WTC11 (cell line): Measurements from ENCODE around the gene CD226. TPM values are rescaled to one million over a fixed set of nuclear protein-coding genes. Genes with fewer than 3 reads are reported as not detected.

Experiments used
- ATAC-seq: fragments of 200-7000 bp; cut with Tn5 transposase; 2 replicates; pipeline ENCODE4 v1.10.0; 2021; ENCODE audit warnings: mild to moderate bottlenecking, moderate library complexity
- CTCF ChIA-PET: fragments of 300-600 bp; sonication (Branson Sonifier 250); formaldehyde crosslinking; loops from one replicate; lab custom pipeline; 2021; ENCODE audit warnings: antibody characterized with exemption; lab: Charles Lee
- POLR2A ChIA-PET: fragments of 350-600 bp; sonication (Branson Sonifier 250); formaldehyde crosslinking; loops from one replicate; lab custom pipeline; 2021; ENCODE audit warnings: antibody characterized with exemption; lab: Charles Lee
- DNase-seq: peaks from one replicate; pipeline ENCODE4 v3.0.0; 2021; ENCODE audit warnings: low spot score
- H3K27ac Mint-ChIP-seq: 2 replicates; pipeline ENCODE4 v1.8.0; 2021; ENCODE audit warnings: mixed read lengths
- H3K27me3 Mint-ChIP-seq: 2 replicates; pipeline ENCODE4 v1.8.0; 2021; ENCODE audit warnings: low read depth, mild to moderate bottlenecking, moderate library complexity, mixed read lengths
- H3K36me3 Mint-ChIP-seq: 2 replicates; pipeline ENCODE4 v1.8.0; 2021; ENCODE audit warnings: mixed read lengths
- H3K4me1 Mint-ChIP-seq: 2 replicates; pipeline ENCODE4 v1.8.0; 2022; ENCODE audit warnings: mixed read lengths
- H3K4me3 Mint-ChIP-seq: 2 replicates; pipeline ENCODE4 v1.8.0; 2021; ENCODE audit warnings: mild to moderate bottlenecking, moderate library complexity, mixed read lengths
- H3K9me3 Mint-ChIP-seq: 2 replicates; pipeline ENCODE4 v1.8.0; 2021; ENCODE audit warnings: mixed read lengths
- AFF4 ChIP-seq: sonication (generic); formaldehyde crosslinking; IDR thresholded peaks from 2 replicates; pipeline ENCODE4 v1.8.1; 2023; ENCODE audit warnings: mild to moderate bottlenecking, missing genetic modification reagents, borderline replicate concordance
- ATF1 ChIP-seq: sonication (generic); formaldehyde crosslinking; IDR thresholded peaks from 2 replicates; pipeline ENCODE4 v1.8.1; 2023; ENCODE audit warnings: mild to moderate bottlenecking, moderate library complexity, missing genetic modification reagents
- ATF6 ChIP-seq: sonication (generic); formaldehyde crosslinking; IDR thresholded peaks from 2 replicates; pipeline ENCODE4 v1.8.1; 2023; ENCODE audit warnings: mild to moderate bottlenecking, missing genetic modification reagents
- FOXK1 ChIP-seq: sonication (generic); formaldehyde crosslinking; IDR thresholded peaks from 2 replicates; pipeline ENCODE4 v1.8.0; 2022; ENCODE audit warnings: mild to moderate bottlenecking, moderate library complexity, missing genetic modification reagents
- GABPB1 ChIP-seq: sonication (generic); formaldehyde crosslinking; IDR thresholded peaks from 2 replicates; pipeline ENCODE4 v1.8.1; 2023; ENCODE audit warnings: mild to moderate bottlenecking, missing genetic modification reagents
- IRF1 ChIP-seq: sonication (generic); formaldehyde crosslinking; IDR thresholded peaks from 2 replicates; pipeline ENCODE4 v1.8.0; 2023; ENCODE audit warnings: missing genetic modification reagents
- MLX ChIP-seq: sonication (generic); formaldehyde crosslinking; IDR thresholded peaks from 2 replicates; pipeline ENCODE4 v1.8.1; 2023; ENCODE audit warnings: mild to moderate bottlenecking, missing genetic modification reagents, moderate library complexity
- SOX15 ChIP-seq: fragments of 250-450 bp; sonication (Bioruptor Pico); IDR thresholded peaks from 2 replicates; pipeline ENCODE4 v1.9.0; 2021; ENCODE audit warnings: mild to moderate bottlenecking
- TEAD1 ChIP-seq: sonication (generic); formaldehyde crosslinking; IDR thresholded peaks from 2 replicates; pipeline ENCODE4 v1.8.0; 2022; ENCODE audit warnings: mild to moderate bottlenecking, missing genetic modification reagents
- USF1 ChIP-seq: sonication (generic); formaldehyde crosslinking; IDR thresholded peaks from 2 replicates; pipeline ENCODE4 v1.8.0; 2022; ENCODE audit warnings: mild to moderate bottlenecking, missing genetic modification reagents
- ZNF232 ChIP-seq: sonication (generic); formaldehyde crosslinking; IDR thresholded peaks from 2 replicates; pipeline ENCODE4 v1.8.0; 2022; ENCODE audit warnings: mild to moderate bottlenecking, missing genetic modification reagents
- ZNF416 ChIP-seq: fragments of 250-450 bp; sonication (Bioruptor Pico); IDR thresholded peaks from 2 replicates; pipeline ENCODE4 v1.9.0; 2021; ENCODE audit warnings: mild to moderate bottlenecking, inconsistent platforms
- total RNA-seq: library from RNA; stranded (reverse); gene quantifications from 3 replicates; pipeline ENCODE4 v1.2.3, GENCODE V29; 2021

CD226 gene
- total RNA-seq, 1 experiment from 2014 or later = 0.24 TPM

- TF ChIP-seq AFF4 (CRISPR knock-in tag) = no peak
- no peak for TF ChIP-seq FOXK1 (CRISPR knock-in tag)
- TF ChIP-seq, all 79 proteins: peak for 0
Observed at GRCh38 chr18:69935319-69936190, 12.1 kb downstream of the CD226 start (continued).

GRCh38 chr18:69934601-69935265 is 12.9 kb downstream of the CD226 start:
- no peaks in the 10 kb centered on the region for H3K4me1 Mint-ChIP-seq
- ChIA-PET CTCF (no interaction called here), POLR2A (no interaction called here)
- TF ChIP-seq GABPB1 (CRISPR knock-in tag) (no peak), SOX15 (CRISPR knock-in tag) (no peak), USF1 (CRISPR knock-in tag) (no peak), IRF1 (no peak), ATF1 (no peak), TEAD1 (CRISPR knock-in tag) (no peak), ATF6 (CRISPR knock-in tag) (no peak), ZNF232 (CRISPR knock-in tag) (no peak)
- no peaks in the 10 kb centered on the region; the same call in 1 of the 2 replicates for H3K36me3 Mint-ChIP-seq
- DNase-seq (no peak), ATAC-seq (no peak)
- H3K27me3 Mint-ChIP-seq = no peaks in the 10 kb centered on the region
- no peak overlapping the region for H3K4me3 Mint-ChIP-seq
- H3K9me3 Mint-ChIP-seq = peaks cover 13% of the 10 kb centered on the region
- no peak overlapping the region for H3K27ac Mint-ChIP-seq

GRCh38 chr18:69929041-69929774 is 18.5 kb downstream of the CD226 start:
- H3K4me3 Mint-ChIP-seq = no peak overlapping the region
- no peaks in the 10 kb centered on the region for H3K27me3 Mint-ChIP-seq
- H3K27ac Mint-ChIP-seq = no peak overlapping the region
- H3K36me3 Mint-ChIP-seq = no peaks in the 10 kb centered on the region
- POLR2A ChIA-PET = no interaction called here
- DNase-seq = no peak
- CTCF ChIA-PET = no interaction called here
- peaks cover 11% of the 10 kb centered on the region for H3K9me3 Mint-ChIP-seq
- peaks cover 19% of the 10 kb centered on the region for H3K4me1 Mint-ChIP-seq
- TF ChIP-seq ZNF416 (CRISPR knock-in tag) (no peak), MLX (CRISPR knock-in tag) (no peak)
- no peak for ATAC-seq
